Stimulated activated CD4-positive, alpha-beta T cell treated with anti-CD3 and anti-CD28 coated beads, Interleukin-1b, Interleukin-23, amount 100 ng/mL, for 4 hours (primary cell): Measurements from ENCODE around the gene DCUN1D2.
A peak's percentile ranks its signal among the peaks of the same experiment; 100 is the strongest.
"Not testable (repeated sequence)": the region's sequence is repeated elsewhere in the genome, so short reads cannot be mapped to it uniquely, and the experiment has no call there.

Experiments
- DNase-seq, 2 donors: peaks; one replicate each; pipeline ENCODE4 v3.0.0-alpha.2; 2020; ENCODE audit warnings: low read depth in 2 of 2

Gene DCUN1D2

GRCh38 chr13:113490496-113491417 is at the start of gene DCUN1D2:
Gene DCUN1D2 (minus strand): TSS chr13:113490711. CDS start chr13:113490669, 42 bp downstream.
- peak; percentile 39 to 74 for DNase-seq

GRCh38 chr13:113539822-113540221 is 49.3 kb upstream of the DCUN1D2 start:
- no peak for DNase-seq

DNA sequence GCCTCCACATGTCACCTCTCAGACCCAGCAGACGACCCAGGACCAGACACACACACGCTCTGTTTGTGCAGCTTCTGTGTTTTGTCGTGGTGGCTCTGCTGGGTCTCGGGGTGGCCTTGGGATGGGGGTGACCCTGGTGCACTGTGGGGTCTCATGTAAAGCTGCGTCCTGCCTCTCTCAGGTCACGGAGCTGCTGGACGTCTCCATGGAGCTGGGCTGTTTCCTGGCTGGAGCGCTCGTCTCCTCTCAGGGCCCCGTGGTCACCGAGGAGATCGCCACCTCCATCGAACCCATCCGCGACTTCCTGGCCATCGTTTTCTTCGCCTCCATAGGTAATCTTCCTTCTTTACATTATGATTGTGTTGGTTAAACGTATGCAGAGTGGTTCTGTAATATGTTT is 48.7 kb upstream of the DCUN1D2 start:
- no peak for DNase-seq

- DNase-seq = no peak
Observed at GRCh38 chr13:113538689-113539058, 48.2 kb upstream of the DCUN1D2 start.

DNA sequence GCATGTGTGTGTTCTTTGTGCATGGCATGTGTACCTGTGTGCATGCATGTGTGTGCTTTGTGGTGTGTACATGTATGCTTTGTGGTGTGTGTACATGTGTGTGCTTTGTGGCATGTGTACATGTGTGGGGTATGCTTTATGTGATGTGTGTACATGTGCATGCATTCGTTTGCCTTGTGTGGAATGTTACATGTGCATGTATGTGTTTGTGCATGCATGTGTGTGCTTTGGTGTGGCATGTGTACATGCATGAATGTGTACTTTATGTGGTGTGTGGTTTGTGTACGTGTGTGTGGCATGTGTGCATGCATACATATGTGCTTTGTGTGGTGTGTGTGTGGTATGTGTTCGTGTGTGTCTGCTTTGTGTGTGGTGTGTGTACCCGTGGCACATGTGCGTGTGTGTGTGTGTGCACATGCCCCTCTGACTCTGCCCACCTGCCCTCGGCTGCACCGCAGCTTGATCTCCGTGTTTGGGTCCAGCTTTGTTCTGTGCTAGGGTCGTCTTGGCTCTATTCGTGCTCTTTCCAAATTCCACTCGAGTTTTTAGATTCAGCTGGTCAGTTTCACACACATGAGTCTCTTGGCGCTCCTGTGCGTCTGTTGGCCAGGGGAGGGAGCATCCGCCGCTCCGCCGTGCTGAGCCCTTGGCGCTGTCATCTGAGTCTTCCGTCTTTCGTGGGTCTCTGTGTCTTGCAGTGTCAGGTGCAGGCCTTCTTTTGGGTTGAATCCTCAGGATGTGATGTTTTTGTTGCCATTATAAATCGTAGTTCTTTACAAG is 47.6 kb upstream of the DCUN1D2 start:
- no peak for DNase-seq

- no peak for DNase-seq
Observed at GRCh38 chr13:113537205-113537604, 46.7 kb upstream of the DCUN1D2 start.

DNA sequence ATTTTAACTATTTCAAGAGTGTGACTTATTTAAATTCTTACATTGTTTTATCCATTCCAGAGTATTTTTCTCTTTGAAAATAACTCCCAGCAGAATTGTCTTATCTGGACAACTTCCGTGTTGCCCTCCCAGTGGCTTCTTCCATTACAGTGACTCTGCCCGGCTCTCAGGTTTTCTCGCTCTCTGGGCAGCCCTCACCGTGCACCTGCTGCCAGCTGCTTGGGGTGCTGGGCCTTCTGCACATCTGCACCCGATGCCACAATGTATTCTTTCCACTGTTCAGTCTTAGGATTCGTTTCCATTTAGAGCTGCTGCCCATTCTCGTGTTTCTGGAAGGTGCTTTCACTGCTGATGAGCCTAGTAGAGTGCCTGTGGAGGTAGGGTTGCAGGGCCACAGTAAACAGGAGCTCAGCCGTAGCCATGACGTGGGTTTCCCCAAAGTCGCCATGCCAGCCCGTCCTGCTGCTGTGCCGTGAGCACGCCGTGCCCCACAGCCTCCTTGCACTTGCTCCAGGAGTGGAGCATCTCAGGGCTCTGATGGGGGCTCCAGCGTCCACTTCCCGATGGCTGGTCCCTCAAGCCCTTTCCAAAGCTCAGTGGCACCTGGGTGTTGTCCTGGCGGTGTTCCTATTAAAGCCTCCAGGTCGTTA is 46.1 kb upstream of the DCUN1D2 start:
- no peak for DNase-seq

- no peak for DNase-seq
Observed at GRCh38 chr13:113535381-113535781, 44.9 kb upstream of the DCUN1D2 start.

GRCh38 chr13:113534236-113534860 is 43.8 kb upstream of the DCUN1D2 start:
- DNase-seq = no peak

- no peak for DNase-seq
Observed at GRCh38 chr13:113533161-113533840, 42.8 kb upstream of the DCUN1D2 start.

GRCh38 chr13:113532156-113532806 is 41.8 kb upstream of the DCUN1D2 start:
- no peak for DNase-seq

GRCh38 chr13:113531041-113531873 is 40.7 kb upstream of the DCUN1D2 start:
- DNase-seq = no peak

DNA sequence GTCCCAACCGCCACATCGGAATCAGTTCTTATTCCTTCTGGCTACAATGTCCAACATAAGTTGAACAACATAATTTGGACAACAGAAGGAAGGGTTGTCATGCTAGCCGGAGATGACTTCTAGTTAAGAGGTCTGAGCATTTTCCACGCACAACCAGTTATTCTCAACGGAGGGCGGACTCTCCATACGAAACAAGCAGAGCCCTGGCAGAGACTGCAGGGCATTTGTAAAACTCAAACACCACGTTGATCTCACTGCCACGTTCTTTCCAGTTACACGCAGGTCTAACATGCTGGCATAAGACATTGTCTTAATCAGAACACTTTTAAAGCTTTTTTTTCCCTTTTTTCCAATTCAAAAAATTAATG is 38.3 kb upstream of the DCUN1D2 start:
- no peak for DNase-seq

GRCh38 chr13:113528101-113528812 is 37.7 kb upstream of the DCUN1D2 start:
- DNase-seq = no peak

DNA sequence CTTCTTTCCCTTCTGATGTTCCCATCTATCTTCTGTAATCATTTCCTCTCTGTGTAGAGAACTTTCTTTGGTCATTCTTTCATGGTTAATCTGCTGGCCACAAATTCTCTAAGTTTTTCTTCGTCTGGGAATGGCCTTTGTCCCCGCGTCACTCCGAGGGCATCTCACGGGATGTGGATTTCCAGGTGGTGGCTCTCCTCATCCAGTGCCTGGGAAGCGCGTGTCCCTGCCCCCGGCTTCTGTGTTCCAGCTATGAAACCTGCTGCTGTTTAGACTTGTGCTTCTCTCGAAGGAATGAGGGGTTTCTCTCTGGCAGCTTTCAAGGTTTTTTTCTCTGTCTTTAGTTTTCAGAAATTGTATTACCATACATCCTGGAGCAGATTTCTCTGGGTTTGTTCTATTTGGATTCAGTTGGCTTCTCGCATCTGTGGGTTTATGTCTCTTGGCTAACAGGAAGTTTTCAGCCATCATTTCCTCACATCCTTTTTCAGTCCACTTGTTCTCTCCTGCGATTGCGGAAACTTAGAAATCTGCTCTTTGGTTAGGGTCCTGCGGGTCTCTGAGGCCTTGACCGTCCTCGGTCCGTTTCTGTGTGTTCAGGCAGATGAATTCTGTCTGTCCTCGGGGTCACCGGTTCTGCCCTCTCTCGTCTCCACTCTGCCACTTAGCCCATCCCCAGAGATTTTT is 36.9 kb upstream of the DCUN1D2 start:
- no peak for DNase-seq

DNA sequence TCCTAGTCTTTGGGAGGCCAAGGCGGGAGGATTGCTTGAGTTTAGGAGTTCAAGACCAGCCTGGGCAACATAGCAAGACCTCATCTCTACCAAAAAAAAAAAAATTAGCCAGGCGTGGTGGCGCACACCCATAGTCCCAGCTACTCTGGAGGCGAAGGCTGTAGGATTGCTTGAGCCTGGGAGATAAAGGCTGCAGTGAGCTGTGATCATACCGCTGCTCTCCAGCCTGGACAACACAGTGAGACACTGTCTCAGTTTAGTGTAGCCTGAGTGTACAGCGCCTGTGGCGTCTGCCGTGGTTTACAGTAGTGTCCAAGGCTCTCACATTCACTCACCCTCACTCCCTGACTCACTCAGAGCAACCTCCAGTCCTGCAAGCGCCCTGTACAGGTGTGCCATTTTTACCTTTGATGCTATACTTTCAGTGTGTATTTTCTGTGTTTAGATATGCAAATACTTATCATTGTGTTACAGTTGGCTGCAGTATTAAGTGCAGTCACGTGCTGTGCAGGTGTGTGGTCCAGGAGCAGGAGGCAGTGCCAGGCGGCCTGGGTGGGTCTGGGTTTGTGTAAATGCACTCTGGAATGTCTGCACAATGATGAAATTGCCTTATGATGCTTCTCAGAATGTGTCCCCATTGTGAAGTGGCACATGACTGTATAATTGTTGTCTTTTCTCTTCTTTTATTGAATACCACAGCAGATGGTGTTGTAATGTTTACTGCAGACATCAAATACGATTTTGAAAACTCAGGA is 36.1 kb upstream of the DCUN1D2 start:
- DNase-seq = no peak

GRCh38 chr13:113522438-113522837 is 31.9 kb upstream of the DCUN1D2 start:
- DNase-seq = not testable (repeated sequence)

GRCh38 chr13:113520571-113520970 is 30.1 kb upstream of the DCUN1D2 start:
- DNase-seq = no peak
